Osteocyte (in vitro differentiated cells): ENCODE data around the gene SENP3. TPM values are rescaled to one million over a fixed set of nuclear protein-coding genes. Genes with fewer than 3 reads are reported as not detected.

ENCODE experiments used
- DNase-seq: peaks from one replicate; pipeline ENCODE4 v3.0.0; 2021; ENCODE audit warnings: mixed read lengths; ENCODE audit not compliant: unreplicated experiment; ENCODE audit errors: extremely low spot score
- H3K27ac Mint-ChIP-seq: one replicate; pipeline ENCODE4 v1.8.0; 2021; ENCODE audit warnings: mild to moderate bottlenecking, mixed read lengths; ENCODE audit not compliant: unreplicated experiment
- H3K27me3 Mint-ChIP-seq: one replicate; pipeline ENCODE4 v1.8.0; 2021; ENCODE audit warnings: mixed read lengths; ENCODE audit not compliant: unreplicated experiment
- H3K36me3 Mint-ChIP-seq: one replicate; pipeline ENCODE4 v1.8.0; 2021; ENCODE audit warnings: mixed read lengths; ENCODE audit not compliant: unreplicated experiment
- H3K4me1 Mint-ChIP-seq: one replicate; pipeline ENCODE4 v1.8.0; 2021; ENCODE audit warnings: mixed read lengths; ENCODE audit not compliant: unreplicated experiment
- H3K4me3 Mint-ChIP-seq: one replicate; pipeline ENCODE4 v1.8.0; 2021; ENCODE audit warnings: mild to moderate bottlenecking, moderate library complexity, mixed read lengths; ENCODE audit not compliant: unreplicated experiment
- H3K9me3 Mint-ChIP-seq: one replicate; pipeline ENCODE4 v1.8.0; 2021; ENCODE audit warnings: mixed read lengths; ENCODE audit not compliant: unreplicated experiment
- total RNA-seq: library from RNA; stranded (reverse); gene quantifications from 2 replicates; pipeline ENCODE4 v1.2.1, GENCODE V29; 2021
- TF ChIP-seq, protein P1 (sequence below): fragments of 200-600 bp; sonication (generic); IDR thresholded peaks from 2 replicates; pipeline ENCODE4 v1.5.0; 2021; ENCODE audit warnings: antibody characterized with exemption, mild to moderate bottlenecking, moderate library complexity

The SENP3 gene
- total RNA-seq, 1 donor from 2014 or later: 52.5 TPM

DNA sequence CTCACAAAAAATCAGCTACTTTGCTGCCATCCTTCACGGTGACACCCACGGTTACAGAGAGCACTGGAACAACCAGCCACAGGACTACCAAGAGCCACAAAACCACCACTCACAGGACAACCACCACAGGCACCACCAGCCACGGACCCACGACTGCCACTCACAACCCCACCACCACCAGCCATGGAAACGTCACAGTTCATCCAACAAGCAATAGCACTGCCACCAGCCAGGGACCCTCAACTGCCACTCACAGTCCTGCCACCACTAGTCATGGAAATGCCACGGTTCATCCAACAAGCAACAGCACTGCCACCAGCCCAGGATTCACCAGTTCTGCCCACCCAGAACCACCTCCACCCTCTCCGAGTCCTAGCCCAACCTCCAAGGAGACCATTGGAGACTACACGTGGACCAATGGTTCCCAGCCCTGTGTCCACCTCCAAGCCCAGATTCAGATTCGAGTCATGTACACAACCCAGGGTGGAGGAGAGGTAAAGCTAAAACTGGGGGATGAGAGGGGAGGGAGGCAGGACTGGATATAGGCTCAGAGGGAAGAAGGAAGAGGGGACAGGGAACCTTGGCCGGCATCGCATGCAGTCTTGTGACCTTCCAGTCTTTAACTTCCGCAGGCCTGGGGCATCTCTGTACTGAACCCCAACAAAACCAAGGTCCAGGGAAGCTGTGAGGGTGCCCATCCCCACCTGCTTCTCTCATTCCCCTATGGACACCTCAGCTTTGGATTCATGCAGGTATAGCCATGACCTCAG, 18.3 kb downstream of the SENP3 start:
- Mint-ChIP-seq H3K36me3 (peaks cover 36% of the 10 kb centered on the region), H3K9me3 (no peaks in the 10 kb centered on the region), H3K4me3 (no peak overlapping the region), H3K27me3 (no peaks in the 10 kb centered on the region), H3K4me1 (peaks cover 62% of the 10 kb centered on the region), H3K27ac (peak overlapping the region; percentile 89)
- TF ChIP-seq, protein P1, sequence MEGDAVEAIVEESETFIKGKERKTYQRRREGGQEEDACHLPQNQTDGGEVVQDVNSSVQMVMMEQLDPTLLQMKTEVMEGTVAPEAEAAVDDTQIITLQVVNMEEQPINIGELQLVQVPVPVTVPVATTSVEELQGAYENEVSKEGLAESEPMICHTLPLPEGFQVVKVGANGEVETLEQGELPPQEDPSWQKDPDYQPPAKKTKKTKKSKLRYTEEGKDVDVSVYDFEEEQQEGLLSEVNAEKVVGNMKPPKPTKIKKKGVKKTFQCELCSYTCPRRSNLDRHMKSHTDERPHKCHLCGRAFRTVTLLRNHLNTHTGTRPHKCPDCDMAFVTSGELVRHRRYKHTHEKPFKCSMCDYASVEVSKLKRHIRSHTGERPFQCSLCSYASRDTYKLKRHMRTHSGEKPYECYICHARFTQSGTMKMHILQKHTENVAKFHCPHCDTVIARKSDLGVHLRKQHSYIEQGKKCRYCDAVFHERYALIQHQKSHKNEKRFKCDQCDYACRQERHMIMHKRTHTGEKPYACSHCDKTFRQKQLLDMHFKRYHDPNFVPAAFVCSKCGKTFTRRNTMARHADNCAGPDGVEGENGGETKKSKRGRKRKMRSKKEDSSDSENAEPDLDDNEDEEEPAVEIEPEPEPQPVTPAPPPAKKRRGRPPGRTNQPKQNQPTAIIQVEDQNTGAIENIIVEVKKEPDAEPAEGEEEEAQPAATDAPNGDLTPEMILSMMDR: no peak
- DNase-seq: no peak

DNA sequence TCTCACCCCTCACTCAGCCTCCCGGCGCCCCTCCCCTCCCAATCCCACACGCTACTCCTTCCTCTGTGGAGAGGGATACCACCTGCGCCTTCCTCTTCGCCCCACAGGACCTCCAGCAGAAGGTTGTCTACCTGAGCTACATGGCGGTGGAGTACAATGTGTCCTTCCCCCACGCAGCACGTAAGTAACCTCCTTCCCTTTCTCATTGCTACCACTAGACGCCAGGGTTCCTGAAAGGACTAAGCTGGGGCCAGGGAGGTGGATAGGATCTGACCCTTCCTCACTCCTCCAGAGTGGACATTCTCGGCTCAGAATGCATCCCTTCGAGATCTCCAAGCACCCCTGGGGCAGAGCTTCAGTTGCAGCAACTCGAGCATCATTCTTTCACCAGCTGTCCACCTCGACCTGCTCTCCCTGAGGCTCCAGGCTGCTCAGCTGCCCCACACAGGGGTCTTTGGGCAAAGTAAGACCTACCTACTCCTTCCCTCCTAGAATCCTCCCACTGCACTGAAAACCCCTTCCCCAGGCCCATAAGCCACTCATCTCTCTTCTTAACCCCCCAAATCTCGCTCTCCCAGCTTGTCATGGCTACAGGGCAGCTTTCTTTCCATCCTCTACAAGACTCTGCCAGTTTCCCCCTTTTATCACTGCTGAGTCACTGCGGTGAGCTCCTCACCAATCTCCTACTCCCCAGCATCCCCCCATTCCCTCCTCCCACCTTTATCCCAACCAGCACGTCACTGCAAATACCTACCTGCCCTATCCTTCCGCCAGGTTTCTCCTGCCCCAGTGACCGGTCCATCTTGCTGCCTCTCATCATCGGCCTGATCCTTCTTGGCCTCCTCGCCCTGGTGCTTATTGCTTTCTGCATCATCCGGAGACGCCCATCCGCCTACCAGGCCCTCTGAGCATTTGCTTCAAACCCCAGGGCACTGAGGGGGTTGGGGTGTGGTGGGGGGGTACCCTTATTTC, 19.2 kb downstream of the SENP3 start:
- Mint-ChIP-seq H3K27ac (peak overlapping the region; percentile 89), H3K9me3 (no peaks in the 10 kb centered on the region), H3K27me3 (no peaks in the 10 kb centered on the region), H3K4me1 (peaks cover 61% of the 10 kb centered on the region), H3K36me3 (peaks cover 30% of the 10 kb centered on the region), H3K4me3 (no peak overlapping the region)
- TF ChIP-seq, protein P1: no peak
- no peak for DNase-seq

DNA sequence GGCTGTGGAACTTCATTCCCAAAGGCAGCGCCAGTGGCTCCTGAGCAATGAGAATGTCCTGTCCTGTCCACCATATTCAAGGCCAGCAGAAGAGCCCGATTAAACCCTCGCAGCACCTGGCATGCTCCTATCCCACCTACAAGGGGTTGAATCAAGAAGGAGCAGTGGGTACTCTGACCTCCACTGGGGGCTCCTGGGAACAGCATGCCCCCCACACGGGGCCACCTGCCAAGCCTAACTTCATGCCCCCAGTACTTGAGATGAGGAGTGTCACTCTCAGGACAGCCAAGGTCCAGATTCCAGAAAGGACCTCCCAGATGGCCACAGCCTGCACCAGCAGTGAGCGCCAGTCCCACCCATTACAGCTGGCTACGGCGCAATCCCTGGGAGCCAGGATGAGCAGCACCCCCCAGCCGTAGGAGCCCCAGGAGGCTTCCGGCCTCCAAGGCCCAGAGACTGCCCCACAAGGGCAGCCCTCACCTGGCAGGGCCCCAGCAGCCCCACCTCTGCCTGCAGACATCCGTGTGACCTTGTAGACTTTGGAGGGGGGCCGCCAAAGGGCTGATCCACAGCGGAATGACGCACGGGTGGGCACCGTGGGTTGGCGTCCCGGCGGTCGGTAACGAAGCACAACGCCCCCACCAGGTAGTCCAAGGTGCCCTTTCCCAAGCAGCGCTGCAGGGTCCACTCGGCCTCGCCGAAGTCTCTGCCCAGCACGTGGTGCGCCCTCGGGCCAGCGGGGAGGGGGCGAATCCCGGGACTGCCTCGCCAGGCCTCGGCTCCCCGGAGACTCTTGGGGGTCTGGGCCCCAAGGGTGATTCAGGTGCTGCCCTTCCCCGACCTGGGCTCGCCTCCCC, 20.9 kb downstream of the SENP3 start:
- Mint-ChIP-seq H3K27ac (peak overlapping the region; percentile 100), H3K9me3 (no peaks in the 10 kb centered on the region), H3K36me3 (peaks cover 16% of the 10 kb centered on the region), H3K27me3 (no peaks in the 10 kb centered on the region), H3K4me3 (peak overlapping the region; percentile 96), H3K4me1 (peaks cover 58% of the 10 kb centered on the region)
- DNase-seq: no peak
- TF ChIP-seq, protein P1: no peak

DNA sequence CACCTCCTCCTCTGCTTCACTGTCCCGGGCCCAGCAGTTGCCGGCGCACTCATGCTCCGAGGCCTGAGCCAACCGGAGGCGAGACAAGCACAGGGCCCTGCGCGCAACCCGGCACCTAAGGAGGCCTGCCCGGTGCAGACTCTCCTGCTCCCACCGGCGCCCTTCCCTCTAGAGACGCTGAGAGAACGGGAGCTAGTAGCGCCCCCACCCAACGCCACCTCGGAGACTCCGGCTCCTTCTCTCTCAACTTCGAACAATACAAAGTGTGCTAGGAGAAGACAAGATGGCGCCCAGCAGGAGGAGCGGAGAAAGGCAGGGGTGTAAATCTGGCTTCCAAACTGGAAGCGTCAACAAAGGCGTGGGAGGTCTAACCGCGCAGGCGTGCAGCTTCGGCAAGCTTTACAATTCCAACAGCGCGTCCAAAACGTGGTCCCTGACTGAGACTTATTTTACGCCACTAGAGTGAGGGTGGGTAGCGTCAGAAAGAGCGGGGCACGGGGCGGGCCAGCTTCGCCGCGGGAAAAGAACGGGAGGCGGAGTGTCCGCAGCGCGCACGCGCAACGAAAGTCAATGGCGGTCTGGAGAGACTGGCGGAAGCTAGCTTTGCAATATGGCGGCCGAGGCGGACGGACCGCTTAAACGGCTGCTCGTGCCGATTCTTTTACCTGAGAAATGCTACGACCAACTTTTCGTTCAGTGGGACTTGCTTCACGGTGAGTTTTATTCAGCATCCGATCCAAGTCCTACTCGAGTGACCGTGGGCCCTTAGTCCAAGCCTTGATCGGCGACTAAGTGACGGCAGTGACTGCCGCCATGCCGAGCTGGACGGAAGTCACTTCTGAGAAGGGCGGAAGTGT, 21.8 kb downstream of the SENP3 start, which contains the start of gene MPDU1:
MPDU1 (plus strand) TSS at position 600 of the 857 bp plus-strand sequence; CDS start at position 611, 11 bp downstream.
- peaks cover 58% of the 10 kb centered on the region for H3K4me1 Mint-ChIP-seq
- peak within 1 kb of the TSS; percentile 100 for H3K27ac Mint-ChIP-seq
- H3K36me3 Mint-ChIP-seq: peaks cover 8% of the 10 kb centered on the region
- TF ChIP-seq, protein P1: no peak
- DNase-seq: peak; percentile 99
- H3K4me3 Mint-ChIP-seq: peak within 1 kb of the TSS; percentile 96
- no peaks in the 10 kb centered on the region for H3K27me3 Mint-ChIP-seq
- no peaks in the 10 kb centered on the region for H3K9me3 Mint-ChIP-seq
